ENCODE data around the gene UTRN.
A peak's percentile ranks its signal among the peaks of the same experiment; 100 is the strongest.

Gene UTRN

GRCh38 chr6:144314003-144314485, 28.9 kb downstream of the UTRN start:
- DNase-seq (ENCODE audit: low spot score), result no peak

GRCh38 chr6:144314562-144314961, 29.4 kb downstream of the UTRN start:
- no peak for DNase-seq (ENCODE audit: low spot score)

GRCh38 chr6:144315226-144315980, 30.3 kb downstream of the UTRN start:
- no peak for DNase-seq (ENCODE audit: low spot score)

- no peak for DNase-seq (ENCODE audit: low spot score)
Observed at GRCh38 chr6:144315981-144316861, 31.1 kb downstream of the UTRN start.

- no peak for DNase-seq (ENCODE audit: low spot score)
Observed at GRCh38 chr6:144316862-144317195, 31.7 kb downstream of the UTRN start.

GRCh38 chr6:144317736-144318135, 32.6 kb downstream of the UTRN start:
- DNase-seq (ENCODE audit: low spot score), result peak; percentile 39

- no peak for DNase-seq (ENCODE audit: low spot score)
Observed at GRCh38 chr6:144319211-144319610, 34.1 kb downstream of the UTRN start.

GRCh38 chr6:144320741-144321140, 35.6 kb downstream of the UTRN start:
- DNase-seq (ENCODE audit: low spot score), result no peak

- peak; percentile 79 for DNase-seq (ENCODE audit: low spot score)
Observed at GRCh38 chr6:144321839-144322591, 36.9 kb downstream of the UTRN start.

GRCh38 chr6:144325232-144325631, 40.1 kb downstream of the UTRN start:
- DNase-seq (ENCODE audit: low spot score), result no peak

- DNase-seq (ENCODE audit: low spot score), result no peak
Observed at GRCh38 chr6:144326393-144326792, 41.3 kb downstream of the UTRN start.

- DNase-seq (ENCODE audit: low spot score), result no peak
Observed at GRCh38 chr6:144327081-144327480, 41.9 kb downstream of the UTRN start.

GRCh38 chr6:144330017-144330987, 45.2 kb downstream of the UTRN start:
- DNase-seq (ENCODE audit: low spot score), result no peak

- peak; percentile 54 for DNase-seq (ENCODE audit: low spot score)
Observed at GRCh38 chr6:144331491-144331969, 46.4 kb downstream of the UTRN start.

- no peak for DNase-seq (ENCODE audit: low spot score)
Observed at GRCh38 chr6:144332177-144332576, 47.0 kb downstream of the UTRN start.

GRCh38 chr6:144334150-144334708, 49.1 kb downstream of the UTRN start:
- DNase-seq (ENCODE audit: low spot score), result no peak

Data from AG08395 (cell line).